ENCODE results near the gene IQSEC1.

Gene IQSEC1

DNA sequence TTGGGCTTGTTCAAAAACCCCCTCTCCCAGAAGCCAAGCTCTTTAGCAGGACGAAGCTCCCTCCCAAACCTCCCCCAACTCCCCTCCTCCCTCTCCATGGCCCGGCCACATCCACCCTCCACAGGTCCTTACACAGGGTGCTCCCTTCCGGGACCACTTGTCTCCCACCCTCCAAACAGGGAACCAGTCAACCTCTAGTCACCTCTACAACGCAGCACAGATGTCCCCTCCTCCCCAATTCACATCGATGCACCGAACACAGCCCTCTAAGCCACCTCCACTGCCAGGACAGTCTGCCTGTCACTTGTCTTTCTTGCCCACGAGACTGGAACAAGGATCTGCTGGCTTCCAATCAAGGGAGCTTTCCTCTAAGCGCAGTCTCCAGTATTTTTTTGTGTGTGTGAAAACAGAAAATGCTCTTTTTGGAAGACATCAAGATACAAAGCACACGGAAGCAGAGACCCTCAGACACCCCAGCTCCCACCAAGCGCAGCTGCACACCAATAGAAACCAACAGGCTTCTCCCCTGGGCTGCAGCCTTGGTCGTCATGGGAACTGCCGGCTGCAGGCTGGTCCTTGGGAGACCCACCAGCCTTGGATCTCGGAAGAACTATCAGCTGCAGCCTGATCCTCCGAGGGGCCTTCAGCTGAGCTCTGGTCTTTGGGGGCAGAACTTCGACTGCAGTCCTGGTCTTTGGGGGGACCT is 26.5 kb downstream of the IQSEC1 start:
- DNase-seq = no peak

DNA sequence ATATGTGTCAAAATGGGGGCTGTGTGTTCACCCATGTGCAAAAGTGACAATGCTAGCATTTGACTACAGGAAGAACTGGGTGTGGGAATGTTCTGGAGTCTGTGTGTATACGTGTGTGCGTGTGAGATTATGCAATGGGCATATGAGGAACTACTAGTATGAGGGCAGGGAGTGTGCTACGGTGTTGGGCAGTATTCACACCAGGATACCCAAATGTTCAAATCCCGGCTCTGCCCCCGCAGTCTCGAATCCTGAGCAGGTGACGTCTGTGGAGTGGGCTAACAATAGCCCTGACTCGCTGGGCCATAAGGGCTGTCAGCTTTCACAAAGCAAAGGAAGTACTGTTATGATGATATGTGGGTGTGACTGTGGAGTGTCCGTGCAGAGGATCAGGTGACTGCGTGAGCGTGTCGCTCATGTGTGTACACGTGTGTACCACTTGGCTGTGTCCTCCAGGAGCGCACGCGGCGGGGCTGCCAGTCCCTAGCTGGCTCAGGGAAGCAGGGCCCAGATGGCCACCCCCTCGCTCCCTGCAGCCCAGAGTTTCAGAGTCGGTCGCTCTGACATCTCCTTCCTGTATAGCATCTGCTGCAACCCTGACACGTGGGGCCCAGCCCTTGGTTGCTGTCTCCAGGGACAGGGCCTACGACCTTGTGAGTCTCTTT is 27.2 kb downstream of the IQSEC1 start:
- no peak for DNase-seq

DNA sequence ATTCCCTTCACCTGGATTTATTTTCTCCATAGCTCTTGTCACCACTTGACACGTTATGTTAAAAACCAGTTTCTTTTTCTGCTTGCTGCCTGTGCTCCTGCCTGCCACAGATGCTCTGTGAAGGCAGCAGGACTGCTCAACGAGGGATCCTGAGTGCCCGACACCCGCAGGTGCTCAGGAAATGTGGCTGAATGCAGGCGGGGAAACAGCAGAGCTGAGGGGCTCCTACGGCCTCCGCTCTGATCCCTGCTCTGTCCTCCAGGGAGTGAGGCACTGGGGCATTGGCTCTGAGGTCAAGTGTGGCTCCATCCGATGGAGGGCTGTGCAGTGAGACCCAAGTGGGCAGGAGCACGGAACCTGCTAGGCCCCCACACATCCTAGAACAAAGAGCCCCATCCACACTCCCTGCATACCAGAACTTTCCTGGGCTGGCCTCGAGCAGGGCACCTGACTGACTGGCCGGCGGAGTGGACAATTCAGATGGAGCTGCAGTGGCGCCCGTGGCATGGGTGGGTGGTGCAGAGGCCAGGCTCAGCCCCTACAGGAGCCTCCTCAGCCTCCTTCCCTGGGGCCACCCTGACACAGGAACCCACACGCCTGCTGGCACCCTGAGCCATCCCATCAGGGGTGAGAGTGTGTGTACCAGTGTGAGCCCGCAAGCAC is 27.9 kb downstream of the IQSEC1 start:
- no peak for DNase-seq

- no peak for DNase-seq
These were observed 28.6 kb downstream of the IQSEC1 start for GRCh38 chr3:13044496-13045240.

DNA sequence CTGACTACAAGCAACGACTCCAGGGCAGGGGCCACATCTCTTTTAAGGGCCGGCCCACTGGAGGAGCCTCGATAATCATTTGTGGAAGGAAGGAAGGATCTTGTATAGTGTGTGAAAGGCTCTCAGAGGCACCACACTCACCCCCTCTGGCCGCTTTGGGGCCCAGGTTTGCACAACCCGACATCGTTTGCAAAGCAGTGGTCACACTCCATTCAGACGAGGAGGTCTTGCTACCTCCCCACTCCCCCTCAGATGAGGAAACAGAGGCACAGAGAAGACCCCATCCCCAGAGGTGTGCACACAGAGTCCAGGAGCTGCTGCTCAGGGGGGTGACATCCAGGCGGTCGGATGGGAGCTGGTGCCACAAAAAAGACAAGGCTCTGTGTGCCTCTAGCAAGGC is 29.6 kb downstream of the IQSEC1 start:
- no peak for DNase-seq

GRCh38 chr3:13042715-13043271 is 30.4 kb downstream of the IQSEC1 start:
- no peak for DNase-seq

GRCh38 chr3:13042127-13042701 is 31.0 kb downstream of the IQSEC1 start:
- DNase-seq = no peak

DNA sequence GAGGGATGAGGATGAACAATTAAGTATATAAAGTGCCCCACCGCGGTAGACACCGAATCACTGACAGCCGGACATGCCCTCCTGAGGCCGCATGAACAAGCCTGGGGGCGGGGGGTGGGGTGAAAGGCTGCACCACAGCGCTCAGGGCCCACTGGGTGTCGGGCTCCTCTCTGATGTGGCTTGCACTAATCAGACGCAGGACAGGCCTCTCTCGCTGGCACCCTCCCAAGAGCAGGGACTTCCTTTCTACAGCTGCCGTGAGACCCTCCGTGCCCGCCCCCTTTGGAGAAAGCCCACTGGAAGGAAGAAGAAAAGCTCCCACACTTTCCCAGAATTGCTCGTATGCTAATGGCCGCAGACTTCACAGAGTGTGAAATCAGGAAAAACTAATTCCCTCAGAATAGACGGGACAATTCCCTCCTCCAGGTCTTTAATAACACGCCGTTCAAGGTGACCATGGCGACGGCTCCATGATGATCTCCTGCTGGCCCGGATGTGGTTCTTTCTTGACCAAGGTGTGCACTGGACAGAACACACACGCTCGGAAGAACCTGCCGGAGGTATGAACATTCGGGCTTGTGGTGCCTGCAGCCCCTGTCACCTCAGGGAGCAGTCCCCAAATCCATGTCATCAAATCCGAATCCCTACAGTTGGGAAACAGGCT is 32.0 kb downstream of the IQSEC1 start:
- DNase-seq = no peak

DNA sequence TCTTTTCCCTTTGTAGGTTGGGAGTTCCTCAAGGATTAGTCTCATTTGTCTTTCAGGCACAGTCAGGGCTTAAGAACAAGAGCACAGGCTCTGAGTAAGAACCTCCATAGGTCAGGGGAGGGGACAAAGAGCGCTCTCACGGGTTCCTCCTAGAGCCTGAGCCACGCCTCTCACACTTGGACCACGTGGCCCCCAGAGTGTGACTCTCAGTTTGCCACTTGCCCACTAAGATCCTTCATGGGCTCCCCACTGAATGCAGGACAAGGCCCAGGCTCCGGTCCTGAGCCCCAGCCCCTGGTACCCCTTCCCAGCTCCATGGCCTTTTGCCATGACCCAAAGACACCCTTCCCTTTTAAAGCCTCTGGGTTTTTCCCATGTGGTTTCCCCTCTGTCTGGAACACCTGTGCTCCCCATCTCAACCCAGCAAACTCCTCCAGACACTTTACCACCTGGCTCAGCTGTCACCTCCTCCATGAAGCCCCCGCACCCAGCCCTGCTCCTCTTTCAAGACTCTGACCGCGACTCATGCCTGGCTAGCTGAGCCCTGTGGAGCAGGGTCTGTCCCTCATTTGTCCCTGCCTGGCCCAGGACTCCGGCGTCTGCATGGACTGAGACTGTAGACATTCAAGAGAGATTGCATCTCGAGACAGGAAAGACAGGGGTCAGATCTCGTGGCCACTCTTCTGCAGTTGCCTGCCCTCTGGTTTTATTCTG is 32.7 kb downstream of the IQSEC1 start:
- DNase-seq = no peak

GRCh38 chr3:13039213-13039896 is 33.9 kb downstream of the IQSEC1 start:
- DNase-seq = no peak

DNA sequence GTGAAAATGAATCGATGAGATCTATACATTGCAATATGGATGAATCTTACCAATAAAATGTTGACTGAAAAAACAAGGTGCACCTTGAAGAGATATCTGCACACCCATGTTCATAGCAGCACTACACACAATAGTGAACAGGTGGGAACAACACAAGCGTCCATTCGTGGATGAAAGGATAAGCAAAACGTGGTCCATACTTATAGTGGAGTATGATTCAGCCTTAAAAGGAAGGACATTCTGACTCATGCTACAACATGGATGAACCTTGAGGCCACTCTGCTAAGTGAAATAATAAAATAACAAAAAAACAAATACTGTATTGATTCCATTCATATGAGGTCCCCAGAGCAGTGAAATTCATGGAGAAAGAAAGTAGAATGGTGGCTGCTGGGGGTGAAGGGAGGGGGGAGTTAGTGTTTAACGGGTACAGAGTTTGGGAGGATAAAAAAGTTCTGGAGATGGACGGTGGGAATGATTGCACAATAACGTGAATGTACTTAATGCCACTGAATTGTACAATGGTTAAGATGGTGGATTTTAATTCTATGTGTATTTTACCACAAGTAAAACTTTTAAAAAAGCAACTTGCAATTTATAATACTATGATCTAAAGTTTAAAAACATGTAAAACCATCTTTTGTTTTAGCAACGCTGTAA is 35.6 kb downstream of the IQSEC1 start:
- DNase-seq = no peak

- DNase-seq = no peak
These were observed 38.4 kb downstream of the IQSEC1 start for GRCh38 chr3:13034861-13035260.

DNA sequence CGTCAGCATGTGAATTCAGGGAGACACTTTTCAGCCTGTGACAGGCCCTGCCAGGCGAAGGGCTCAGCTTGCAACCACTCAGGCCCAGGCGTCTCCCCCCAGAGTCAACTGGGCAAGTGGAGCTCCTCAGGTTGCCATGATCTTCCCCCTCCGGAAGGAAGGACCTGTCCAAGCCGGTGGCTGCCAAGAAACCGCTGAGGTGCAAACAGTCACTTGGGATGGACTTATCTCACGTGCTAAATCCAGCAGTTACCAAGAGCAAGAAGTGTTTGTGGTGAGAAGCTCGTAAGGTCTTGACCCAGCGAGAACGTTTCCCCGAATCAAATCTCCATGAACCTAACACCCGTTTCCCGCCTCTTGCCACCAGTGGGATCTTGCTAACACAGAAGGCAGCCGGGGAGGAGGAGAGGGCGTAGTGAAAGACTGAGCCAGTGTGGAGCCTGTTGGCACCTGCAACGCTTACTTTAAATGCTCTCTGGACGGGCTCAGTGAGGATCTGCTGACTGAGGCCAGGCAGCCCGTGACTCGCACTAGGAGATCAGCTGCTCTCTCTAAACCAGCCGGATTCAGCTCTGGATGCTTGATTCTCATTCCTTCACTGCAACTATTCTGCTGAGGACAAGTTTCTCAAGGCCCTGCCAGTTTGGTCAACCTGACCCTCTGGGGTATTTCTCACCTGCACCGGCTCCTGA is 39.0 kb downstream of the IQSEC1 start:
- no peak for DNase-seq

- no peak for DNase-seq
These were observed 41.0 kb downstream of the IQSEC1 start for GRCh38 chr3:13032206-13032605.

GRCh38 chr3:13031621-13032020 is 41.6 kb downstream of the IQSEC1 start:
- no peak for DNase-seq

DNA sequence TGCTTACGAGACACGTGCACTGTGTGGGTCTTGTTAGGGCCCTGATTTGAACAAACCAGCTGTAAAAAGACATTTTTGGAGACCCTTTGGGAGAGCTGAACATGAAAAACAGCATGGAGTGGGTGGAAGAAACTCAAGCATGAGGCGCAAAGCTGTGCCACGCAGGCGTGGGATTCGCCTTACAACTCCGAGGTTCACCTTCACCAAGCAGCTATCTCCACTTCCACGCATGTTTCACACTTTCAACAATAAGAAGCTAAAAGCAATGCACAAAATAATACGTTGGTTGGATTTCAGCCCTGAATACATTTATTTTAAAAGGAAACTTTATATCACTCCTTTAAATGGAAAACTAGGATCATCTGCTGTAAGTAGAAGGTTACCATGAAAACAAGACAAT is 42.5 kb downstream of the IQSEC1 start:
- no peak for DNase-seq

DNA sequence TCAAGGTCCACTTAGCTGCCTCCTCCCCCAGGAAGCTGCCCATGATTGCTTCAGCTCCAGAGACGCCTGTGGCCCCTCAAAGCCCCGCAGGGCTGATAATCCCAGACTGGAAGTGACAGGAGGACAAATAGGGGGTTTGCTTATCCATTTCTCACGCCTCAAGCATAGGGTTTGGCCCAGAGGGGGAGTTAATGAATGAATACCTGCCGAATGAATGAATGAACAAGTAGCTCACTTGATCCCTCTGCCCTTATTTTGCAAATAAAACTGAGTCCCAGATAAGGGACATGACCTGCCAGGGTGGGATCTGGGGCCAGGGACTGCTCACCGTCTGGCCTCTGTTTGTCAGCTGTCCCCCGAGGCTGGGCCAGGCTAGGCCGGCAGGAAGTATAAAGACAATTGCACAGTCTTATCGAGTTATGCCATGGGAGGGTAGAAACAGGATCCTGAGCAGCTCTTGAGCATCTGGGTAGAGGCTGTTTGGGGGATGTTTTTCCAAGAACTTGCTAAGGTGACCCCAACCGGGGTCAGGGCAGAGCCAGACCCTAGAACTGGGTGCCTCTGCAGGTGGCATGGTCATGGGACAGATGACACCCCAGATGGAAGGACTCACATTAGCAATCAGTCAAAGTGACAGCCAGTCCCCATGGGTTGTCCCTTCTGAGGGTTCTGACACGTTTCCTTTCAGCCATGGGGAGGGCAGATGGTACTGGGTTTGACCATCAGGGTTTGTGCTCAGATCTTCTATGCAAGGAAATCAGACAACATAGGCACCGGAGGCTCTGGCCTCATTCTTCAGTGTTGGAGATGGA is 45.0 kb downstream of the IQSEC1 start:
- no peak for DNase-seq

- no peak for DNase-seq
These were observed 46.1 kb downstream of the IQSEC1 start for GRCh38 chr3:13027154-13027553.

- no peak for DNase-seq
These were observed 46.7 kb downstream of the IQSEC1 start for GRCh38 chr3:13026534-13026933.

Data from fibroblast of upper back skin (primary cell).